ENCODE measurements around the gene FAR1. TPM values are rescaled to one million over a fixed set of nuclear protein-coding genes. Genes with fewer than 3 reads are reported as not detected.
"Not testable (repeated sequence)": the region's sequence is repeated elsewhere in the genome, so short reads cannot be mapped to it uniquely, and the experiment has no call there.

The FAR1 gene
- total and polyA plus RNA-seq, 12 donors: 13.7 to 51.0 (median 37.9) TPM

- Histone ChIP-seq H3K4me3 (no peak overlapping the region), H3K27ac (no peak overlapping the region), H3K36me3 (replicated peaks in 1 of 2) (no peaks in the 10 kb centered on the region), H3K27me3 (peaks cover 9% of the 10 kb centered on the region), H3K9me3 (replicated peaks in 1 of 3) (no peaks in the 10 kb centered on the region), H3K4me1 (replicated peaks in 1 of 2) (no peaks in the 10 kb centered on the region)
- no peak for TF ChIP-seq CTCF (IDR thresholded peaks at IDR 0.05)
- no peak for TF ChIP-seq POLR2A (IDR thresholded peaks at IDR 0.05)
- peak in 2 of 7 donors; percentile 3 to 14 for DNase-seq
- intact Hi-C loops (cut with DNase I): no loop called here
Measured at GRCh38 chr11:13638422-13638821, 30.0 kb upstream of the FAR1 start.

DNA sequence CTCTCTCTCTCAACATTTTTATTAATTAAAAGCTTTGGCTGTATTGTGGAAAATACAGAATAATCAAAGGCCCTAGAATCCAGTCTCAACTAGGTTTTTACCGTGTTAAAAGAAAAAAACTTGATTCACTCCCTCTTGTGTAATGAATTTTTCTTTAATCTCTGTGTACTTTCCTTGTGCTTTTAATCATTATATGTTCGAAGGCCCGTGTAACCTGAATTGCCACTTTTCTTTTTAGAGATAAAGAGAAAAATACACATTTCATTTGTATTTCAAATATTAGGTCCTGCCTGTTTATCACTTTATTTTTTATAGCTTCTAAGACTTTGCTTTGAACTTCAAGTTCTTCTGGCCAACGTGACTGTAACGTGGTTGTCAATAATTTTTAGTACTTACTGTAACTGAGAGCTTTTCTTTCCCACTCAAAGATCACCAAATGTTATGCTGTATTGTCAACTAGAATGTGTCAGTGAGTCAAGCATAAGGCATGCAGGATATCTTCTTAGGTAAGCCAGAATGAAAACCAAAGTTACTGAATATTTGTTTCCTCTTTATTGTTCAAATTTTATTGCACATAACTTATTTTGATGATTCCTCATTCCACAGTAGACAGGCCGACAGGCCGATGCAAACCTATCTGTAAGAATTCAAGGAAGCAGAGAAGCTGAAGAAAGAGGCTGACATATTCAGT, 23.3 kb upstream of the FAR1 start:
- Histone ChIP-seq H3K4me3 (no peak overlapping the region), H3K27ac (no peak overlapping the region), H3K4me1 (replicated peaks in 1 of 2) (no peaks in the 10 kb centered on the region), H3K36me3 (replicated peaks in 1 of 2) (no peaks in the 10 kb centered on the region), H3K27me3 (peaks cover 5% of the 10 kb centered on the region), H3K9me3 (replicated peaks in 1 of 3) (no peaks in the 10 kb centered on the region)
- WGBS, 4 donors: 83 to 85% (median 84%) methylated on average over 7 of the region's 7 CpGs
- no peak for DNase-seq
- intact Hi-C loops (cut with DNase I): no loop called here
- no peak for TF ChIP-seq CTCF (IDR thresholded peaks at IDR 0.05)
- no peak for TF ChIP-seq POLR2A (IDR thresholded peaks at IDR 0.05)

DNA sequence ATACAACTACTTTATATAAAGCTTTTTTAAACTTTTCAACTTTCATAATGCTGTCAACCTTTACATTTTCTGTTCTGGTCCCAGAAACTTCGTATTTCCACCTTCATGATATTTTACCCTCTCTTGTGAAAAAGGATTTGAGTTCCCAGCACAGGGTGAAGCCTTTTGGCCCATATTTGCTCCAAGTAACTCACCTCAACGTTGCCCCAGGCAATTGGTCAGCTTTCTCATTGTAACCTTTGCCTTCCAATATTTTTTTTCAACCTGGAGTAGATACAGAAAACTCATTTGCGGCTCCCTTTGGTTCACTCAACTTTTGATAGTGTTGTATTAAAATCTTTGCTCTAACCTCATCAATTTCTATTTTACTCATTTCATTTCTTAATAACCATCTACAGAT, 21.1 kb upstream of the FAR1 start:
- no peaks in the 10 kb centered on the region for H3K9me3 ChIP-seq (replicated peaks in 1 of 3)
- H3K4me3 ChIP-seq: no peak overlapping the region
- no peaks in the 10 kb centered on the region for H3K36me3 ChIP-seq (replicated peaks in 1 of 2)
- 62 to 71% (median 65%) methylated on average over 3 of the region's 3 CpGs for WGBS, 4 donors
- intact Hi-C loops (cut with DNase I): no loop called here
- DNase-seq: no peak
- no peaks in the 10 kb centered on the region for H3K4me1 ChIP-seq (replicated peaks in 1 of 2)
- H3K27me3 ChIP-seq: peaks cover 1% of the 10 kb centered on the region
- H3K27ac ChIP-seq: no peak overlapping the region
- TF ChIP-seq CTCF (IDR thresholded peaks at IDR 0.05) (no peak), POLR2A (IDR thresholded peaks at IDR 0.05) (no peak)

DNA sequence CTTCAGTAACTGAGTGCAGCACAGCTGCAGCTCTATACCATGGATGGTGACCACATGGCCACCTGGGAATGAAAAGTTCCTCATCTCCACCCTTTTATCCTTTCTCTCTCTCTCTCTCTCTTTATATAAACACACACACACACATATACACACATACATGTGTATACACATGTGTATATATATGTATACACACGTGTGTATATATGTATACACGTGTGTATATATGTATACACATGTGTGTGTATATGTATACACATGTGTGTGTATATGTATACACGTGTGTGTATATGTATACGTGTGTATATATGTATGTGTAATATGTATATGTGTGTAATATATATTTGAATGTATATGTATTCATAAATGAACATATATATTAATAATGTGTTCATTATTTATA, 18.8 kb upstream of the FAR1 start:
- 51 to 76% (median 72%) methylated on average over 4 of the region's 4 CpGs for WGBS, 4 donors
- intact Hi-C loops (cut with DNase I): no loop called here
- Histone ChIP-seq H3K27me3 (no peaks in the 10 kb centered on the region), H3K27ac (no peak overlapping the region), H3K9me3 (replicated peaks in 1 of 3) (no peaks in the 10 kb centered on the region), H3K4me1 (replicated peaks in 1 of 2) (no peaks in the 10 kb centered on the region), H3K4me3 (no peak overlapping the region), H3K36me3 (replicated peaks in 1 of 2) (no peaks in the 10 kb centered on the region)
- TF ChIP-seq CTCF (IDR thresholded peaks at IDR 0.05) (no peak), POLR2A (IDR thresholded peaks at IDR 0.05) (no peak)
- DNase-seq: no peak

- H3K36me3 ChIP-seq (replicated peaks in 1 of 2); H3K9me3 ChIP-seq (replicated peaks in 1 of 3); H3K27me3 ChIP-seq; H3K27ac ChIP-seq; intact Hi-C loops (cut with DNase I); H3K4me3 ChIP-seq; H3K4me1 ChIP-seq (replicated peaks in 1 of 2); DNase-seq: not testable (repeated sequence)
- 29 to 86% (median 74%) methylated on average over 1 to 6 of the region's 6 CpGs for WGBS, 4 donors
Measured at GRCh38 chr11:13651515-13651914, 17.0 kb upstream of the FAR1 start.

Data from adrenal gland (tissue), 12 donors.